Mesenteric fat pad (tissue), 1 donor: ENCODE data around the gene TBPL1. TPM values are rescaled to one million over a fixed set of nuclear protein-coding genes. Genes with fewer than 3 reads are reported as not detected.

Experiments used
- DNase-seq: peaks from one replicate; pipeline ENCODE4 v3.0.0-alpha.2; 2020; ENCODE audit warnings: low spot score
- total RNA-seq: library from RNA; stranded (reverse); fragmentation: NEBNext Ultra II Directional; extraction: Animal tissue kit (Norgen Biotek cat#: 25700); gene quantifications from one replicate; pipeline ENCODE4 v1.2.1, GENCODE V29; 2021
- donor health status: DM: yes; HTN: yes; CAD: no.

Gene TBPL1
- total RNA-seq, 1 donor from 2014 or later: 16.5 TPM

DNA sequence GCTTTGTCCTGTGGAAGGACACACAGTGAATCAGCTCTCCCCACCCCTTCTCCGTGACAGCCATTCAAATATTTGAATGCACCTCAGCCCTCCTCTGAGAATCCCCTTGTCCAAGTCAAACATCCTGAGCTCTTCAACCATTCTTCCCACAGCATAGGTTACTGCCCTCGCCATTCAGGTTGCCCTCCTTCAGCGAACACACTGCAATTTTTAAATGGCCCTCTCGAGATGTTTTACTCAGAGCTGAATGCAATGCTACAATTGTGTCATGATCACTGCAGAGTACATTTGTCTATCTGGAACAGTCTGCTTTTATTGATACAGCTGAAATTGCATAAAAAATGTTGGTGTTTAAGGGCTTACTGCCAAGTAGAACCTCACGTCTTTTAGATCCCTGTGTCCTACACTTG lies 50.5 kb downstream of the TBPL1 start:
- no peak for DNase-seq

DNA sequence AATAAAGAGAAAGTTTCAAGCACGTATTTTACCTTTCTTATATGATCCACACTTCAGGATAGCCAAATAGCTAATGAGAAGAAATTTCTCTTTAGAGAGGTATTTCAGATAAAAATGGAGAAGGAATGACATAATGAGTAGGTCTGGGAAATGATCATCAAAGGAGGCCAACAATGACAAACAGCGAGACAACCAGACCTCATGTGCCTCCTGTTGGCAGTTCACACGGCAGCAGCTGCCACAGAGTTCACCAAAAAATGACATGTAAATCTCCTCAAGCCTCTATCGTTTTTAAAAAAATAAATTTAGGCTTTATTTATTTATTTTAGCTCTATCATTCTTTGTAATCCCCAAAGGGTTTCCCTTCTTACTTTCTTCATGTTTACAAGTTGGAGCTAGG lies 51.7 kb downstream of the TBPL1 start:
- DNase-seq: no peak

DNA sequence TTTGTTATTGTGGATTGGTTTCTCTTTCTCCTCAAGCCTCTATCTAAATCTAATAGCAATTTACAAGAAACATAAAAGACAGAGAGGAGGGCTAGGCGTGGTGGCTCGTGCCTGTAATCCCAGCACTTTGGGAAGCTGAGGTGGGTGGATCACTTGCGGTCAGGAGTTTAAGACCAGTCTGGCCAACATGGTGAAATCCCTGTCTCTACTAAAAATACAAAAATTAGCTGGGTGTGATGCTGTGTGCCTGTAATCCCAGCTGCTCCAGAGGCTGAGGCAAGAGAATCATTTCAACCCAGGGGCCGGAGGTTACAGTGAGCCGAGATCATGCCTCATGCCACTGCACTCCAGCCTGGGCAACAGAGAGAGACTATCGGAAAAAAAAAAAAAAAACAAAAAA lies 52.8 kb downstream of the TBPL1 start:
- no peak for DNase-seq

DNA sequence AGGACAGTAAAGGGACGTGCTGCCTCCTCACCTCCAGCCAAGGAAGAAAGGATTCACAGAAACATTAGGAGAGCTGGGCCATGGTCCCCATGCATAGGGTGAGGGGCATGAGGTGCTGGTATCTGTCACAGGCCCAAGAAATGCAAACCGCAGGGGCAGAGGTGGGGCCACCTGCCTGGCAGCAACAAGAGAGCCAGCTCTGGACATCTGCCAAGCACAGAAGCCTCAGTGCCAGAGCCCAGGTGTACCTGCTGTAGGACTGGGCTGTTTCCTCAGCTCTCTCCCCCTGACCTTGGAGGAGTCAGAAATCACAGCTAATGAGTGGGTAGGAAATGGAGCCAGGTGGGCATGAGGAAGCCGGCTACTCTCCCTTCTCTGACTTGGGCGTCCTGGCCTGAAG lies 54.1 kb downstream of the TBPL1 start:
- no peak for DNase-seq

DNA sequence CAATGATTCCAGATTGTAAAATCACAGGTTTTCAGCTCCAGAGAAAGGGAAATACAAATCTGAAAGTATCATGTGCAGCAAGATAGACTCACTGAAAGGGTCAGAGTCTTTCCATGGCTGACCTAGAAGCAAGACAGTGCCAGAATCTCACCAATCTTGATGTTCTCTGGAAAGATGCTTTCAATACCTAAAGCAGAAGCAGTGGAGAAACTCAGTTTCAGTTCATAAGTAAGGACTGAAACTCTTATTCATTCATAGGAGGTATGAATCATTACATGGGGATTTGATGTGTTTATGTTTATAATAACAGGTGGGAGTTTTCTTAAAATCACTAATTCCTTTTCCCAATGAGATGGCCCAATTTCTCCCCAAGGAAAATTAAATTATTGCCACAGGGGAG lies 56.9 kb downstream of the TBPL1 start:
- DNase-seq: no peak

DNA sequence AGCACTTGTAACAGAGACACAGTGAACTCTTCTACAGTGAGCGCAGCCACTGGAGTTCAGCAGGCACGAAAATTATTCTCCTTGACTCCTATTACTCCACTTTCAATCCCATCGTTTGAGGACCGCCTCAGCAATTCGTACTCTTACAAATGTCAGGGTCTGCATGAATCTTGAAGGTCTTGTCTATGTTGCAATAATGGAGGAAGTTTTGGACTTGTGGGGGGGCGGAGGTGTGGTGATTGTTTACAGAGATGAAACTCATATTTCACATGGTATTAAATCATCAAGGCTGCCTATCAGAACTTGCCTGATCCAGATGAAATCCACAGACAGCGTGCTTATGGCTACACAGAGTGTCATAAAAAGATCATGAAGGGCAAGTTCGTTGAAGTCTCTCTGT lies 57.4 kb downstream of the TBPL1 start:
- DNase-seq: no peak

DNA sequence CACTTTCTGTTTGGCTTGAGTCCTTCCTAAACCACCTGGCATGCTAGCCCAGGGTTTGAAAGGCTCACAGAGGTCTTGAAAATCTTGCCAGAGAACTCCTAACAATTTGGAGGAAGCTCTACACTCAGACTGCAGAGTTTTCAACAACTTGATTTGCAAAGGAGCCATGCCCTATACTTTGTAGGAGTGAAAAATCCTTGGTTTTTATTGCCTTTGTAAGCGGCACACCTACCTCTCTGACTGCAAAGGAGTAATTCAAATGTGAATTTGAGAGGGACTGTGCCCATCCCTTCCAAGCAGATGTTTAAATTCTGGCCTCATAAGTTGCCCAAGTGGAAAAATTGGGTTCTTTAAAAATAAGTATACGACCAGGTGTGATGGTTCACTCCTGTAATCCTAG lies 58.0 kb downstream of the TBPL1 start:
- DNase-seq: no peak

DNA sequence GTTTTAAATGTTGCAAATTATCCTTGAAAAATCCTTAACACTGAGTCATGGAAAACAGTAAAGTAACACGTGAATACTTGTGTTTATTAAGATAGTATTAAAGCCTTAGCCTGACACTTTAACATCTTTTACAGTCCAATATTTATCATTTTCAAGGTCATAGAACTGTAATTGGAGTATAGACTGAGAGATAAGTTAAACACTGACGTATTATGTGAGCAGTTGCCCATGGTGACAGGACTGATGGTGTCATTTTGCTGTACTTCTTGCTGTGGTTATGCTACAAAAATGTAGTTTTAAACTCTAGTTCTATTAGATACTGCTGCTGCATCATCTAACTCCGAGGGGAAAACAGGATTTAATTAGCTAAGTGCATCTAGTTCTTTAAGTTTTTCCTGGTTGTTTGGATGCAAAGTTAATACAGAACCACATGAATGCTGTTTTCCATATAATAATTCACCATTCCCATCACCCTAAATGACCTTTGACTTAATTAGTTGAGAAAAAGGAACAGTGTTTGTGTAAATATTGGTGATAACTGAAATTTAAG lies 61.6 kb downstream of the TBPL1 start:
- no peak for DNase-seq

DNA sequence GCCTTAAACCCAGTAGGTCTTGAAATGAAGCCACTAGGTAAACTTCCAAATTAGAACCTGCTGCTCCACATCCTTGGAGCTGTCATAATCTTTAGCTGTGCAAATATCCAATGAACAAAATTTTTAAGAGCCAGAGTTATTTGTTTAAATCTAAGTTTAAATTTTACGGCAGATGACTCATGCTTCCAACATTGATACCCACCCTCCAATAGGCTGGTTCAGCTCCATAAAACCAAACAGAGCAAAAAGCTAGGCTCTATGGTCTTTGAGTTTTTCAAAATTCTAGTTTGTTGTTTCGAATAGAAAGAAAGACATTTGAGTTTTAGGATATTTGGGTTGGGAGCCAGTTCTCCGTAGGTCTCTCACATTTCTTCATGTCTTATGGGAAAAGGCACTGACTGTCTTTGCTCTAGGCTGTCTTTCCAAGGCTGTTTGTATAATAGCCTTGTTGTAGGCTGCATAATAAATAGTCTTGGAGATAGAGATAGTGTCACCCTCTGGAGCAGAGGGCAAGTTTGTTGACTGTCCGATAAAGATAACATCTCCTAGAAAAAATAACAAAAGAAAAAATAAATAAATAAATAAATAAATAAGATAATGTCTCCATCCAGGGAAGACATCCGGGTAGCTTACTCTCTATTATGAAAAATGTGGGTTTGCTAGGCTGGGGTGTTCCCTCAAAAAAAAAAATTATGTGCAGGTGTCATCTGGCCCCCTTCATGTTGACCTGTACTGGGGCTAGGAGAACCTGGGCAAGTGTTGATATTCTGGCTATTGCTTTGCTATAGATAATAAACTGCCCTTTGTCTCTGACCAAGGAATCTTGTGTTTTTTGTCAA lies 62.9 kb downstream of the TBPL1 start:
- DNase-seq: no peak

DNA sequence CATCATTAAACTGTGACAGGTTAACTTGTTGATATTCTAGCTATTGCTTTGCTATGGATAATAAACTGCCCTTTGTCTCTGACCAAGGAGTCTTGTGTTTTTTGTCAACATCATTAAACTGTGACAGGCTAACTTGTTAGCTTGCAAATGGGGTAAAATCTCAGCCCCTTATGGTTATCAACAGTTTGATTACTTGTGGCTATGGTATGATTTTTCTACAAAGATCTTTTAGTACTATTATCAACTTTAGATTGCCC lies 63.5 kb downstream of the TBPL1 start:
- no peak for DNase-seq

DNA sequence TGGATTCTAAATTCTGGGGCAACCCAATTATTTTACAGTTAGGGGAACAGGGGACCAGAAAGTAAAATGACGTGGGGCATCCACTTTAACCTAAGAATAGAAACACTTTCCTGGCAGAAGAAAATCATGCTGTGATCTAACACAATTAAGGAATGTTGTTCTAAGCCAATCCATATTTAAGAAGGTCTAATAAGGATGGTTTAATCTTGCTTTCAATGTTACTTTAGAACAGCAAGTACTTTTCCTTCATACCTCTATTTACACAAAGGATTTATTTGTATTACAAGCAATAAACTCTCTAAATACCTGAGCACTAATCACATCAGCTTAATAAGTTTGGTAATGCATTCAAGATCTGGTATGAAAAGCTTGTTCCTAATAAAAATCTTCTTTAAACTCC lies 67.0 kb downstream of the TBPL1 start:
- DNase-seq: no peak

DNA sequence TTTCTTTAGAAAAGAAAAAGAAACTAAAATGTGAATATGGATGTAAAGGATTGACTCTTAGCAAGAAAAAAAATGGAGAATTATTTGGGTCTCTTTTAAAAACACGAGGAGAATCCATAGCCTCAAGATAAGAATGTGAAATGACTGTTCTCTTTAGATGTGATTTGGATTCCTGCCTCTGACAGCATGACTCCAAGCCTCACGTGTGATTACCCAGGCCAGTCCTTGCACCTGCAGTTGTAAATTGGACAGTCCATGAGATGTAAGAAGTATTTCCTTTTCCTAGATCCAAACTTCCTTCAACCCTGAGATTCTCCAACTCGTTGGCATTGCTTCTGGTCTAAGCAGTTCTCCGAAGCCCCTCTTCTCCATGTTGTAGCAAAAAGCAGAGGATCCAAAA lies 67.5 kb downstream of the TBPL1 start:
- no peak for DNase-seq

DNA sequence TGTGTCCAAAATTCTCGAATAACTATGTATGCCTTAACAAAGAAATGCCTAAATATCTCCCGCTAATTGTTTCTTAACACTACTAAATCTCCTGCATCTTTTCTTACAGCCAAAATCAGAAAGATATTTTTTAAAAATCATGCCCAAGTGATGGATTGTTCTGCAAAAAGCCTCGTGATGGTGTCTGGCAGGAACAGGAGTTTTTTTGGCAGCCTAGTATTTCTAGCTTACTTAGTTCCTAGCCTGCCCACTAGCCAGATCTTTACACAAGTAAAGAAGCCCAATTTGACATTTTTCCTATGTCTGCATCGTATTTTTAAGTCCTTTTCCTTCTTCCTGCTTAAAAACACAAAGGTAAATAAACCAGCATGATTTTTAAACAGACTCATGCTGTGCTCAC lies 67.9 kb downstream of the TBPL1 start:
- DNase-seq: no peak

DNA sequence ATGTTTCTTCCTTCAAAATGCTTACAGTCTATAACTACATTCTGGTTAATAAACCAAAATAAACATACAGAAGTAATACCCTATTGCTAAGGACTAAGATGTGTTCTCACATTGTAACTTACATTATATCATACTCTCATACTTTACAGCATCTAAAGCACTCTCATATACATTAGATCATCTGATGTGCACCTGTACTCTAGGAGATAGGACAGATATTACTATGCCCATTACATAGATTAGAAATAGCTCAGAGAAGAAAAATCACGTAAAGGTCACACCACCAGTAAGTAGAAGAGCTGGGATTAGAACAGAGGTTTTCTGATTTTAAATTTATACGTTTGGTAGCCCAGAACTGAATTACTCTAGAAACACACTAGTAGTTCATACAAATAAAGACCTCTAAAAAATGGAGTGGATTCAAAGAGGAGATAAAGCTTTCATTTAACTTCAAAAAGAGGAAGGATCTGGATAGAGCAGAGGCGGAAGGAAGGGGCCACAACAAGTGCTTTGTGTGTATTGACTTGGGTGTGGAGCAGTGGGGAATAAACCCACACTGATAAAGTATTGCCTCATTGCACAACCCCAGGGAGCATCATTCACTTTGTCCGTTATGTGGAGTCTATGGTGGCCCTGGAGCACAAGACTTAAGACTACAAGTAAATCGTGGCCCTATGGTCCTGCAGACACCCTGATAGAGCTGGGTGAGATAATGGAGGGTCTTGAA lies 68.5 kb downstream of the TBPL1 start:
- no peak for DNase-seq

DNA sequence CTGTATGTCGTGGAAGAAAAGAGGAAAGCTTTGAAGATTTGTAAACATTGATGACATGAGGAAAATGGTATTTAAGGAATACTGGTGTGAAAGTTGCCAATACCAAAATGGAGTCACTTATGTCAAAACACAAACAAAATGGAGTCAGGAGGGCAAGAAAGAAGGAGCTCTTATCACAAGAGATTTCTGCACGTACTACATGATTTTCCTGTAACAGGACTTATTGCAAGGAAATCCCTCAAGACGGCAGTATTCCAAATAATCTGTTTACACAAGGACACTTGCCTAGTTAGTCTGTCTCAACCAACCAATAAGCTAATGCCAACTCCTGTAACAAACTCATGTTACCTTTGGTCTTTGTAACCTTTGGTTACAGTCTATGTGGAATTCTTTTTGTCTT lies 69.6 kb downstream of the TBPL1 start:
- DNase-seq: no peak

DNA sequence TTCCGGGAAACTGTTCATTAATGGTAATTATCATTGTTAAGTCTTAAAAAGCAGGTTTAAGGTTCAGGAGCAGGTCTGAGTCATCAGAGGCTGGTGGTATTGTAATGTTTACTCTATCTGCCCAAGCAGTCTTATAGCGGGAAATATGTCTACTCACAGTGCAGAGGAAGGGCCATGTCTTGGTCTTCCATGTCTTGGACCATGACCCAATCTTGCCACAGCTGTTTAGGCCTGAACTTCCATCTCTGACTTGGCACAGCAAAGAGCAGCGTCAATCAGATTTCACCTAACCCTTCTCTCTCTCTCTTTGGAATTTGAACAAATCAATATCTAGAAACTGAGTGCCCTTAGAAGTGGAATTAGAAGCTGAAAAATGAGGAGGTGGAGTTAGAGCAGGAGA lies 73.6 kb downstream of the TBPL1 start:
- no peak for DNase-seq

DNA sequence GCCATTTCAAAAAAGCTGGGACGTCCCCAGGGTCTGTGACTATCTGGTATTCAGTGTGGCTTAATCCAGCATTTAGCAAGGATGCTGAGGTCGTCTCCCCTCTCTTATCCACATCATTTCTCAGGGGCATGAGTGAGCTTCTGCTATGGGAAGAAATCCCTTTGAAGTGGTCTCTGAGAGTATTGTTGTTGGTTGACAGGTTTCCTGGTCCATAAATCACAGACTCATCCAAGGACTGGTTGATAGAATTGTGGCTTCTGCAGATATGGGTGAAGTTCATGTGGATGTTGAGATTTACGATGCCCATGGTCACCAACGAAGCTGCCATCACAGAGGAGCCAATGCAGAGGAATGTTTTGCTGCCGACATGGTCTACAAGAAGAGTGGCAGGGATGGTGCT lies 75.4 kb downstream of the TBPL1 start:
- DNase-seq: no peak

DNA sequence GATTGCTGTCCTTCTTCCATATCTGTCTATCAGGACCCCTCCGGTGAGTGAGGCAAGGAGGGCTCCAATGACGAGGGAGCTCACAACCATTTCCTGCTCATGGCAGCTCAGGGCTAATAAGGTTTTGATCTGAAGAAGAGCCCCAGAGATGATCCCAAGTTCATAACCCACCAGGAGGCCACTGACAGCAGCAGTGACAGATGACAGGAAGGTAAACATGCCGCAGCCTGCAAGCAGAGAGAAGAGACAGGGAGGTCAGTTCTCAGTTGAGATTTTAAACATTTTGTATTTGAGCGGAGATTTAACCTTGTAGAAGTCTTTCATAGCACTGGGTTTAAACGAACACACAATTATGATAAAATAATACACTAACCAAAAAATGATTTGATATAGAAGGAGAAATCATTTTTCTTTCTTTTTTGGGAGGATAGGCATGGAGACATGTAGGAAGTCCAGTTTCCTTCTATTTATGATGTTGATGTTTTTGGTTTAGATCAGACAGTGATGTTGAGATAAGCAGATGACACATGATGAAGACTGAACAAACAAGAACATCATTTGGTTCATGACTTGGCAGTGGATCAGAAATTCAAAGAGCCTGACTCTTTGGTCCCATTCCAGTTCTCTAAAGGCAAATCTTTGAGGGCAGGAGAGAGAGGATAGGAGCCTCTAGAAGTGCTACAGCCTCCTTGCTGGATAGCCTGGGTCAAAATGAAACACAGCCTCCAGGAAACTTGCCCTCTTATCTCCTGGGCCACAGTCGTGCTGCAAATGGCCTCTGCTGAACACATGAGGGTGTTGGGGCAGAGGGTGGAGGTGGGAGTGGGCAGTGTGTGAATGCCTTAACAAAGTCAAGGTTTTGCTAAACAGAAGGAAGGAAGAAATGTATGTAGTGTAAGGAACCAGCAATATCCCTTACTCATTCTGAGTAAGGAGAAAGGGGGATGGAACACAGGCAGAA lies 76.8 kb downstream of the TBPL1 start:
- no peak for DNase-seq

DNA sequence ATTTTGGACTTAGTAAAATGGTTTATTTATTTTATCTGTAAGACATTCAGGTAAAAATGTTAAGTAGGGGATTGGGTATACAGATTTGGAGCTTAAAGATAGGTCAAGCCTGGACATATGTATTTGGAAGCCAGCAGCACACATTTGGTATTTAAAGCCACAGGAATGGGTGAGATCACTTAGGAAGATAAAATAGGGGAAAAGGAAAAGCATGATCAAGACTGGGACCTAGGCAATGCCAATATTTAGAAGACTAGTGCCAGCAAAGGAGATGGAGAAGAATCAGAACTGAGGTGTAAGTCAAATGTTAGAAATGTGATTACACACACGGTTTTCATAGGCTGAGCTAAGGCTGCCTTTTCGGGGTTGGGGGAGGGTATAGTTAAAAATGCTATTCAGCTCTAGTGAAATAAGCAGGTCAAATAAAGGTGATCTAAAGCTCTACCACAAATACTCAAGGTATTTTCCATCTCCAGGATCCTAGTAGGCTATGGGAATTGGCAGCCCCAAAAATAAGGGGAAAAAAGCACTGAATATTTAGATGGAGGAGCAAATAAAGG lies 78.8 kb downstream of the TBPL1 start:
- no peak for DNase-seq

DNA sequence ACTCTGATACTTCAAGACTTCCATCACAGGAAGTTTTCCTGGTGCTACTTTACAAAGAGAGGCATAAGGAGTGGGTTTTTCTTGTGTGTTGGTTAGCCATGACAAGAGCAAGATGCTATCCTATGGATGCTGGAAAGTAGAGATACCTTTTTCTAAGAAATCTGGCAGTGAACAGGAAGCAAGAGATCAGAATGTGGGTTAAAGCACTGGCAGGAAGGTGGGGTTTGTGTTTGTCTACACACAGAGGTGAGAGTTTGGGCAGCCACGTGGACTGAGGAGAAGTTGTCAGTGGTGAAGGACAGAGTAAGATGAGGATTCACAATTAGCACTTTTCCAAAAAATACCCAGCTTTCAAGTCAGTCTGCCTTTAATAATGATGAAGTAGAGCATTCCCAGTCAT lies 81.5 kb downstream of the TBPL1 start:
- no peak for DNase-seq
